K562 (cell line): ENCODE measurements around the gene ZNF775. TPM values are rescaled to one million over a fixed set of nuclear protein-coding genes. Genes with fewer than 3 reads are reported as not detected.

Experiments used
- ATAC-seq: fragments of 200-7000 bp; cut with Tn5 transposase; 3 replicates; pipeline ENCODE4 v1.9.1; 2020; ENCODE audit warnings: moderate library complexity
- BruUV-seq: library from RNA; stranded (reverse); fragments of 400-500 nt; replicated peaks from 2 replicates; lab custom pipeline; 2021; lab: Mats Ljungman, UMichigan
- CTCF ChIA-PET: fragments of 300-600 bp; formaldehyde crosslinking; extraction: SDS; loops from one replicate; lab custom pipeline; 2021; ENCODE audit warnings: low intra/inter-chr PET ratio; lab: Yijun Ruan, JAX
- POLR2A ChIA-PET: fragments of 300-600, 350-650 bp; sonication (Branson Sonifier 250); formaldehyde crosslinking; extraction: SDS; loops from one replicate; lab custom pipeline; 2021; ENCODE audit warnings: antibody characterized with exemption, inconsistent platforms; lab: Yijun Ruan, JAX
- DNase-seq, 4 experiments: peaks; one replicate each; pipeline versions ENCODE4 v3.0.0 to v3.0.0-alpha.2; 2011 to 2018; ENCODE audit warnings: low spot score in 3 of 4, mixed read lengths in 3 of 4; ENCODE audit errors: extremely low read depth in 1 of 4
- FAIRE-seq: peaks from 2 replicates; lab custom pipeline; 2011; peaks lifted over from hg19 to GRCh38; lab: Jason Lieb, UNC
- H2AFZ ChIP-seq: 2 replicates; pipeline ENCODE4 v1.6.0; 2011; ENCODE audit warnings: low read depth, low read length, control low read depth, inconsistent platforms
- H3K27ac ChIP-seq: fragments of 200-600 bp; 3 replicates; pipeline ENCODE4 v1.8.0; 2011; ENCODE audit warnings: low read depth, mild to moderate bottlenecking, control low read depth, inconsistent platforms, low read length, moderate library complexity, mixed read lengths; ENCODE audit errors: extremely low read depth
- H3K27me3 ChIP-seq, 2 experiments: fragments of 300-600 bp in 1 of 2; 2 replicates in 1 of 2; 3 replicates in 1 of 2; pipeline versions ENCODE4 v1.6.0 to v1.8.0; 2011; ENCODE audit warnings: inconsistent platforms in 2 of 2, low read length in 2 of 2, mild to moderate bottlenecking in 1 of 2, mixed read lengths in 1 of 2, moderate library complexity in 1 of 2; ENCODE audit not compliant: control insufficient read depth in 2 of 2, insufficient read depth in 2 of 2
- H3K36me3 ChIP-seq: fragments of 300-600 bp; 3 replicates; pipeline ENCODE4 v1.8.0; 2011; ENCODE audit warnings: mild to moderate bottlenecking, low read length, inconsistent platforms; ENCODE audit not compliant: control insufficient read depth, insufficient read depth
- H3K4me1 ChIP-seq, 2 experiments: fragments of 200-600 bp in 1 of 2; replicated peaks in 1 of 2; 2 replicates in 1 of 2; 3 replicates in 1 of 2; pipeline versions ENCODE4 v1.5.1 to v1.8.0; 2011; ENCODE audit warnings: inconsistent platforms in 2 of 2, low read length in 2 of 2, mild to moderate bottlenecking in 1 of 2, mixed read lengths in 1 of 2, moderate library complexity in 1 of 2; ENCODE audit not compliant: control insufficient read depth in 2 of 2, insufficient read depth in 2 of 2
- H3K4me2 ChIP-seq: 2 replicates; pipeline ENCODE4 v1.6.1; 2011; ENCODE audit warnings: low read length, control low read depth, inconsistent platforms, mixed read lengths; ENCODE audit not compliant: insufficient read depth
- H3K4me3 ChIP-seq: fragments of 200-600 bp; sonication (generic), shearing (Covaris generic); 2 replicates; pipeline ENCODE4 v1.5.1; 2016; ENCODE audit warnings: control low read depth, inconsistent platforms
- H3K79me2 ChIP-seq: fragments of 200-600 bp; 3 replicates; pipeline ENCODE4 v1.8.0; 2011; ENCODE audit warnings: low read length, inconsistent platforms; ENCODE audit not compliant: control insufficient read depth, insufficient read depth
- H3K9ac ChIP-seq, 2 experiments: 2 replicates each; pipeline versions ENCODE4 v1.6.0 to v1.6.1; 2011; ENCODE audit warnings: low read depth in 2 of 2, low read length in 2 of 2, control low read depth in 1 of 2, inconsistent platforms in 1 of 2, mild to moderate bottlenecking in 1 of 2, mixed read lengths in 1 of 2; ENCODE audit not compliant: insufficient read depth in 1 of 2
- H3K9me1 ChIP-seq: one replicate; pipeline ENCODE4 v1.6.0; 2011; ENCODE audit warnings: inconsistent platforms, mild to moderate bottlenecking, low read length, moderate library complexity; ENCODE audit not compliant: control insufficient read depth, insufficient read depth
- H3K9me3 ChIP-seq: replicated peaks from 2 replicates; pipeline ENCODE4 v1.5.1; 2011; ENCODE audit warnings: low read depth, low read length, inconsistent platforms; ENCODE audit not compliant: control insufficient read depth, insufficient read depth
- H4K20me1 ChIP-seq: replicated peaks from 2 replicates; pipeline ENCODE4 v1.6.1; 2011; ENCODE audit warnings: low read length, inconsistent platforms, mixed read lengths; ENCODE audit not compliant: control insufficient read depth, insufficient read depth
- CREM ChIP-seq: IDR thresholded peaks from 2 replicates; pipeline ENCODE4 v1.6.1; 2014; ENCODE audit warnings: antibody characterized with exemption, low read depth
- ZNF592 ChIP-seq: fragments of 450-650 bp; IDR thresholded peaks from 2 replicates; pipeline ENCODE4 v1.6.1; 2017; ENCODE audit warnings: antibody characterized with exemption, mild to moderate bottlenecking
- ZNF609 ChIP-seq: sonication (generic); formaldehyde crosslinking; IDR thresholded peaks from 2 replicates; pipeline ENCODE4 v1.8.1; 2023; ENCODE audit warnings: missing genetic modification reagents, mild to moderate bottlenecking, borderline replicate concordance
- ZNF77 ChIP-seq: fragments of 250-450 bp; sonication (Bioruptor Pico); IDR thresholded peaks from 2 replicates; pipeline ENCODE4 v1.5.0; 2020
- WGBS: fragments of 100-300 bp; shearing (Covaris generic); methylation state at CpG from one replicate; pipeline ENCODE4 v1.1.6; 2016; ENCODE audit warnings: low coverage, mixed read lengths; ENCODE audit not compliant: insufficient coverage; ENCODE audit errors: missing lambda C conversion rate; 5-methylcytosine and 5-hydroxymethylcytosine counted together
- in situ Hi-C: fragments of 300-500 bp; cut with MboI; formaldehyde crosslinking; loops from 4 replicates; pipeline ENCODE4 v1.15.0; 2018; ENCODE audit warnings: inconsistent platforms, mixed read lengths
- intact Hi-C: fragments of 100-400 bp; cut with micrococcal nuclease; formaldehyde crosslinking; loops from 2 replicates; pipeline ENCODE4 v1.14.2; 2022
- polyA plus RNA-seq, 8 experiments: library from polyadenylated mRNA; depleted of rRNA in 4 of 8; stranded (reverse) in 5 of 8; unstranded in 3 of 8; fragments of >200 nt; fragmentation: Nextera tagmentation in 2 of 8; fragmentation: Illumina TruSeq in 1 of 8; extraction: Ambion mirVana in 2 of 8; extraction: Trizol in 1 of 8; gene quantifications; 2 replicates each; pipeline versions ENCODE4 v1.2.1 to v1.2.3, GENCODE V29; 2011 to 2014; ENCODE audit warnings: inconsistent platforms in 1 of 8, missing spikeins in 1 of 8
- total RNA-seq, 7 experiments: library from RNA; depleted of rRNA in 6 of 7; stranded (reverse); fragments of >200 nt in 6 of 7; fragmentation: Illumina TruSeq in 2 of 7; extraction: Trizol in 2 of 7; gene quantifications; 2 replicates each; pipeline versions ENCODE4 v1.2.1 to v1.2.3, GENCODE V29; 2011 to 2021; ENCODE audit warnings: low replicate concordance in 1 of 7

Gene ZNF775
- total and polyA plus RNA-seq, 9 of the 15 experiments (the other 6 are each of a cell fraction or from before 2014, with no cell fraction given) = 0.04 to 18.7 (median 4.9) TPM

GRCh38 chr7:150378115-150378852 lies 846 bp upstream of the ZNF775 start:
- peaks cover 7% of the 10 kb centered on the region for H3K9me1 ChIP-seq
- H3K36me3 ChIP-seq = peaks cover 22% of the 10 kb centered on the region; the same call in 2 of the 3 replicates
- H4K20me1 ChIP-seq = peaks cover 17% of the 10 kb centered on the region
- peak overlapping the region; percentile 67 for H2AFZ ChIP-seq
- ATAC-seq (peak; percentile 3), DNase-seq (peak; percentile 71 to 82 (median 72)), FAIRE-seq (peak; percentile 46)
- H3K4me1 ChIP-seq = peaks cover 40 to 54% of the 10 kb centered on the region in 2 experiments
- H3K4me3 ChIP-seq = peak overlapping the region; percentile 96
- intact Hi-C loops (loop anchor here (2.0 kb wide), 3 partner anchors 21 to 663 kb away; a partner anchor contains a TSS), in situ Hi-C loops (no loop called here)
- peak overlapping the region; percentile 85 to 95 for H3K9ac ChIP-seq
- H3K27me3 ChIP-seq = no peaks in the 10 kb centered on the region
- ChIA-PET CTCF (interaction anchor here (0.8 kb wide), 1 partner anchor 22 kb away, joined by 3 read pairs; no protein-coding TSS in a partner anchor), POLR2A (interaction anchor here (0.7 to 2.1 kb wide), 9 partner anchors 8 to 616 kb away, joined by 3 to 30 read pairs (median 4); partner anchors contain the start of gene REPIN1)
- TSS peak; percentile 98 for BruUV-seq
- peak overlapping the region; percentile 73 for H3K27ac ChIP-seq
- peak overlapping the region; percentile 99 for H3K4me2 ChIP-seq
- no peaks in the 10 kb centered on the region for H3K9me3 ChIP-seq
- 6% methylated on average over 32 of the region's 32 CpGs for WGBS
- peaks cover 61% of the 10 kb centered on the region for H3K79me2 ChIP-seq
- TF ChIP-seq ZNF77 (CRISPR knock-in tag) (no peak), ZNF592 (peak; percentile 81), CREM (no peak), ZNF609 (CRISPR knock-in tag) (no peak)
